PC-9 (cell line): Measurements from ENCODE around the gene PPP1R9A.

ENCODE experiments used
- CTCF ChIP-seq: fragments of 200-600 bp; sonication (generic); conservative IDR thresholded peaks from 2 replicates; pipeline ENCODE4 v1.6.1; 2017; ENCODE audit warnings: mixed run types, antibody characterized with exemption, mild to moderate bottlenecking, moderate library complexity
- EZH2 ChIP-seq: fragments of 200-600 bp; sonication (generic); IDR thresholded peaks from 2 replicates; pipeline ENCODE4 v1.8.0; 2017; ENCODE audit warnings: antibody characterized with exemption, low read depth

DNA sequence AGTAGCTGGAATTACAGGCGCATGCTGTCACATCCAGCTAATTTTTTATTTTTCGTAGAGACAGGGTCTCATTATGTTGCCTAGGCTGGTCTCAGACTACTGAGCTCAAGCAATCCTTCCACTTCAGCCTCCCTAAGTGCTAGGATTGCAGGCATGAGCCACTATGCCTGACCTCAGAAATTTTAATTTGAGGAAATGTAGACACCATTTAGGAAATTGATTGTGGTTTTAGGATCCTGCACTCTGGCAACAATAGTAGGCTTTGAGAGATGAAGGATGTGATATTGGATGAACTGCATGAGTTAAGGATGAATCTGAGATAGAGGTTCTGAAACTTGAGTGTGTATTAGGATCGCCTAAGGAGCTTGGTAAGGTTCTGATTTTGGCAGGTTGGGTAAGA is 66.5 kb downstream of the PPP1R9A start:
- TF ChIP-seq CTCF (no peak), EZH2 (no peak)
